Ishikawa (cell line): ENCODE data around the gene NRXN3.

ENCODE experiments used
- EP300 ChIP-seq: IDR thresholded peaks from 2 replicates; pipeline ENCODE4 v1.6.1; 2012; ENCODE audit warnings: borderline replicate concordance
- FOXM1 ChIP-seq: IDR thresholded peaks from 2 replicates; pipeline ENCODE4 v1.6.1; 2012; ENCODE audit warnings: low read depth, borderline replicate concordance
- TAF1 ChIP-seq: IDR thresholded peaks from 2 replicates; pipeline ENCODE4 v1.6.1; 2012; ENCODE audit warnings: low read depth, mild to moderate bottlenecking
- TCF12 ChIP-seq: IDR thresholded peaks from 2 replicates; pipeline ENCODE4 v1.6.1; 2012; ENCODE audit warnings: low read depth
- YY1 ChIP-seq: IDR thresholded peaks from 2 replicates; pipeline ENCODE4 v1.6.1; 2012; ENCODE audit warnings: low read depth

- TF ChIP-seq EP300, result no peak
- no peak for TF ChIP-seq FOXM1
- no peak for TF ChIP-seq TCF12
- TF ChIP-seq TAF1, result no peak
- TF ChIP-seq YY1, result no peak
Measured at GRCh38 chr14:78238141-78238540, 68.0 kb downstream of the NRXN3 start.
